GM21381 (cell line): ENCODE data around the gene DAB2IP.
A peak's percentile ranks its signal among the peaks of the same experiment; 100 is the strongest.

Experiments
- ATAC-seq: cut with Tn5 transposase; IDR thresholded peaks from one replicate; pipeline ENCODE4 v1.9.1; 2021; ENCODE audit warnings: mild to moderate bottlenecking, moderate library complexity; ENCODE audit not compliant: unreplicated experiment

The DAB2IP gene

DNA sequence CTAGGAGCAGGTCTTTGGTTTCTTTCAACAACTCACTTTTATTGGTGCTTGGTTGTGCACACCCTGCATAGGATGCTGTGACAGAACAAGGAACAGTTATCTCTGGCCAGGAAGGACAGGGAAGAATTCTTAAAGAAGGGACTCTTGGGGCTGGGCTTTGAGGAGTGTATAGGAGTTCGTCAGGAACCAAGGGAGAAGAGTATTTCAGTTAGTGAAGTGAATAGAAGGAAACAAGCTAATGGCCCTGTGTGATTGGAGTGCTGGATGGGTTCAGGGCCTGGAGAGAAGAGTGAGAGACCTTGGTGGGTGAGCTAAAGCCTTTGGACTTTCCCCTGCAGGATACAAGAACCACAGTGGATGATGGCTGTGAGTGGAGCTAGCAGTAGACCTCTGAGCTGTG lies 32.2 kb downstream of the DAB2IP start:
- no peak for ATAC-seq

GRCh38 chr9:121684381-121685145 lies 33.1 kb downstream of the DAB2IP start:
- ATAC-seq: no peak

DNA sequence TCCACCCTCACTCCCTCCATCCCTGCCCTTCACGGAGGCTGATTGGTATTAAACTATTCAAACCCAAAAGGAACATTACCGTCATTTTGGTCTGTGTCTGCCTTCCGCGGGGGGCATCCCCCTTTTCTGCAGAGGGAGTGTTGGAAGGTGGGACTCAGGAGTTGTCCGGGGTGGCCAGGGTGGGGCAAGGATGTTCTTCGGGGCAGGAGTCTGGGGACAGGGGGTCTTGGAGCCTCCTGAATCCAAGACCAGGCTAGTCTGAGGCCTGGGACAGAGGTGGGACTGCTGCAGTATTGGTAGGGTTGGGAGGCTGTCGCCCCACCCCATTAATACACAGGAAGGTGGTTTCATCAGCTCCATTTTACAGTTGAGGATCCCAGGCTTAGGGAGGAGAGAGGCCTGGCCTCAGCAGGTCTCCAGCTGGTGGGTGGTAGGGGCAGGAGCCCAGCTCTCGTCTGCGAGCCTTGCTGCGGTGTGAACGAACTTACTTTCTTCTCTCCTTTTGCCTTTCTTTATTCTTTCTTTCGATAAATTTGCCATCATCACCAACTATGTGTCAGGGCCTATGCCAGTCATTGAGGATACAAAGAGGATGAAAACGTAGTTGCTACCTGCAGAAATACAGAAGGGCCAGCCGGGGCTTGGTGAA lies 33.8 kb downstream of the DAB2IP start:
- no peak for ATAC-seq

- ATAC-seq: no peak
These were observed 34.5 kb downstream of the DAB2IP start for GRCh38 chr9:121685795-121686377.

DNA sequence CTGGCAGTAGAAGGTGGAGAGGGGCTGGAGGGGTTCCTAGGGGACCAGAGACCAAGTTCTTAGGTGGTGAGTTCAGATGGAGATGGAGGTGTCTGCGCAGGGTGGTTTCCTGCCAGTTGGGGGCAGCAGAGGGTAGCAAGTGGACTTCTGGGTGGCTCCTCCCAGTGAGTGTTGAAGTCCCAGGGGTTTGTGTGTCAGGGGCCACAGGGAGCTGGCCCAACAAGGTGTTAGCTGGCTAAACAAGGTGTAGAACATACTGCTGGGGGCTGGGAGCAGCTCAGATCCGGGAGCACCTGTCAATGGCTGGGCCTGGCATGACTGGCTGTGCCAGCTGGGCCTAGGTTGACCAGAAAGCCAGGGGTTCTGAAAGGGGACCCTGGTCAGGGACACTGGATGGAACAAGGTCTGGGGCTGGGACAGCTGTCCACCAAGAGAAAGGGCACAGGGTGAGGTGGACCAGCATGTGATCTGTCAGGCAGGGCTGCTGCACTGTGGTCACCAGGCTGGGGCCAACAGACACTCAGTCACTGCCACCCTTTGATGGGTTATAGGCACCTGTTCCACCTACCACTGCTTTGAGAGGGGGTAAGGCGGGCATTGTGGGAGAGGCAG lies 35.6 kb downstream of the DAB2IP start:
- ATAC-seq: peak; percentile 62

GRCh38 chr9:121688146-121688680 lies 36.8 kb downstream of the DAB2IP start:
- no peak for ATAC-seq

GRCh38 chr9:121688681-121689080 lies 37.2 kb downstream of the DAB2IP start:
- no peak for ATAC-seq

GRCh38 chr9:121689461-121690157 lies 38.2 kb downstream of the DAB2IP start:
- ATAC-seq: no peak

- ATAC-seq: no peak
These were observed 38.9 kb downstream of the DAB2IP start for GRCh38 chr9:121690316-121690715.

- ATAC-seq: no peak
These were observed 39.3 kb downstream of the DAB2IP start for GRCh38 chr9:121690766-121691165.

- no peak for ATAC-seq
These were observed 40.5 kb downstream of the DAB2IP start for GRCh38 chr9:121691890-121692289.

GRCh38 chr9:121692606-121693387 lies 41.4 kb downstream of the DAB2IP start:
- no peak for ATAC-seq

DNA sequence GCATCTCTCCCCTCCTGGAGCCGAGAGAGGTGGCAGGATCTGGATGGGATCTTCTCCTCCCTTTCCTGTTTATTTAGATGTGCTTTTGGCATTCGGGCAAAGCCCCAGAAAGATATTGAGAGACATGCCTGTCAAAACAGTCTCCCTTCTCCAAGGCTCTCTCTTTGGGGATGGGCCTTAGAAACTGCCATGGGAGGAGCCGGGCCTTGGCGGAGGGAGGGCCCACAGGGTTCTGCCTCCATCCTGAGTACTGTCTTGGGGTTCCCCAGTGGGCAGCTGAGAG lies 41.9 kb downstream of the DAB2IP start:
- no peak for ATAC-seq

DNA sequence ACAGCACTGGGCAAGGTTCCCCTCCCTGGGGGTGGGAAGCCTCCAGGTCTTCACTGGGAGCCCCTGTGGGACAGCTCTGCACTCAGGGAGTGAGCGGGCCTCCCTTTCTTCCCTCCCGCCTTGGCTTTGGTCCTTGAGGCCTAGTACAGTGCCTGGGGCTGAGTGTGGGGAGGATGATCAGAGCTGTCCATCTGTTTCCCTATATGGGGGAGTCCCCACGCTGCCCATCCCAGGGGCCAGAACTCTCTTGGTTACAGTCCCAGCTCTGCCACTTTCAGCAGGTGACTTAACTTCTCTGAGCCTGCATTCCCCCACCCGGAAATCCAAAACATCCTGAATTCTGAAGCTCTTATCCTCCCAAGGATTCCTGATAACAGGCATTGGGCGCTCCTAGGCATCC lies 42.6 kb downstream of the DAB2IP start:
- no peak for ATAC-seq

GRCh38 chr9:121694600-121694999 lies 43.2 kb downstream of the DAB2IP start:
- no peak for ATAC-seq

DNA sequence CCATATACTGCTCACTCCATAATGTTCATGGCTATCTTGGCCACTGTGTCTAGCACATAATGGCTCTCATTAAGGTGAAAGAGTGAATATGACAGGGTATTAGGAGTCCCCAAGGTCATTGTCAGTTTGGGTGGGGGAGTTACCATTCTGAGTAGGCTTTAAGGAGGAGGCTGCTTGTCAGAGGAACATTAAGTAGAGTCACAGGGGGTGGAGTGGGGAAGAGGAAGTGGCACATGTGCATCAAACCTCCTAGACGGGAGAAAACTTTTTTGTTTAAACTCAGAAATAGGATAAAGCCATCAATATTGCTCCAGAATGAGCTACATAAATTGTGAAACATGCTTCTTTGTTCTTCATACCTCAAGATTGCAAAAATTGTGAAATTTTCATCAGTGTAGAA lies 45.5 kb downstream of the DAB2IP start:
- no peak for ATAC-seq

DNA sequence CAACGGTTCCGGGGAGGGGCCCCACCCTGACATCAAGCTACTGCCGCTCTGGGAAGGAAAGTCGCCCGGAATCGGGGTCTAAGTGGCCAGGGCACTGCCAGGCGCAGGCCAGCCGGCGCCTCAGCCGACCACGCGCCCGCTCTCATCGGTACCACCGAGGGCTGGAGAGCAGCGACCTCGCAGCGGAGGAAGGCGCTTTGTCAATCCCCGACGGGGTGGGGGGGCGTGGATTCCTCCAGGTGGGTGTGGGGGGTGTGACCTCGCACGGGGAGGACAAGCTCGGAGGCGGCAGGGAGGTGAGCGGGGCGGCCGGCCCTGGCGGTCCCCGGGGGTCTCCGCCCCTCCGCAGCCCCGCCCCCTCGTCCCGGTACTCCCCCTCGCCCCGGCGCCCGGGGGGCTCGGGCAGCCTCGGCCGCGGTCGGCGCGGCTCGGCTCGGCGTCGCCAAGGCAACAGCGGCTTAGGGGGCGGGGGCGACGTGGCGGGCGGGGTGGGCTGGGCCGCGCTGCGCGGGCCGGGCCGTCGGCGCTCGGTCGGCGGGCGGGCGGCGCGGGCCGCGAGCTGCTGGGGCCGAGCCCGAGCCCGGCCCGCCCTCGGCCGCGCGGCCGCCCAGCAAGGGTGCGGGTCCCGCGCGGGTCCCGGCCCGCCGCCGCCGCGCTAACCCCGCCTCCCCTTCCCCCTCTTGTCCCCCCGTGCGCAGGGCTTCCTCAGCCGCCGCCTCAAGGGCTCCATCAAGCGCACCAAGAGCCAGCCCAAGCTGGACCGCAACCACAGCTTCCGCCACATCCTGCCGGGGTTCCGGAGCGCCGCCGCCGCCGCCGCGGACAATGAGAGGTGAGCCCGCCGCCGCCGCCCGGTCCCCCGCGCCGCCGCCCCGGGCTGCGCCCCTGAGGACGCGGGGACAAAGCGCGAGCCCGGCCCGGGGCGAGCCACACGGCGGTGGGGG lies 47.5 kb downstream of the DAB2IP start:
- ATAC-seq: peak; percentile 80

- peak; percentile 25 for ATAC-seq
These were observed 48.2 kb downstream of the DAB2IP start for GRCh38 chr9:121699571-121700164.
